GM12891 (cell line): ENCODE data around the gene CNTN5. TPM values are rescaled to one million over a fixed set of nuclear protein-coding genes. Genes with fewer than 3 reads are reported as not detected.

Experiments
- DNase-seq: peaks from one replicate; pipeline ENCODE4 v3.0.0; 2011; ENCODE audit warnings: low spot score; ENCODE audit not compliant: insufficient read length
- FAIRE-seq: peaks from 2 replicates; lab custom pipeline; 2011; peaks lifted over from hg19 to GRCh38; lab: Jason Lieb, UNC
- PAX5 ChIP-seq: IDR thresholded peaks from 2 replicates; pipeline ENCODE4 v1.6.1; 2011; ENCODE audit warnings: low read length, moderate library complexity, mild to moderate bottlenecking; ENCODE audit not compliant: insufficient read depth, severe bottlenecking
- POLR2A ChIP-seq: IDR thresholded peaks from 2 replicates; pipeline ENCODE4 v1.6.1; 2011; ENCODE audit warnings: low read depth, low read length, control low read depth
- POLR2AphosphoS5 ChIP-seq: IDR thresholded peaks from 2 replicates; pipeline ENCODE4 v1.6.1; 2011; ENCODE audit warnings: low read depth, low read length, control low read depth
- POU2F2 ChIP-seq: IDR thresholded peaks from 2 replicates; pipeline ENCODE4 v1.6.1; 2011; ENCODE audit warnings: low read depth, mild to moderate bottlenecking, control low read depth, low read length, moderate library complexity
- SPI1 ChIP-seq: IDR thresholded peaks from 2 replicates; pipeline ENCODE4 v1.6.1; 2011; ENCODE audit warnings: low read depth, low read length, control low read depth
- TAF1 ChIP-seq: IDR thresholded peaks from 2 replicates; pipeline ENCODE4 v1.6.1; 2011; ENCODE audit warnings: low read depth, low read length, control low read depth
- polyA plus RNA-seq: library from polyadenylated mRNA; unstranded; fragments of >200 nt; gene quantifications from one replicate; pipeline ENCODE4 v1.2.1, GENCODE V29; 2012; ENCODE audit warnings: low read depth, missing spikeins, inconsistent platforms; ENCODE audit not compliant: missing spikeins

Gene CNTN5
- not detected for polyA plus RNA-seq

DNA sequence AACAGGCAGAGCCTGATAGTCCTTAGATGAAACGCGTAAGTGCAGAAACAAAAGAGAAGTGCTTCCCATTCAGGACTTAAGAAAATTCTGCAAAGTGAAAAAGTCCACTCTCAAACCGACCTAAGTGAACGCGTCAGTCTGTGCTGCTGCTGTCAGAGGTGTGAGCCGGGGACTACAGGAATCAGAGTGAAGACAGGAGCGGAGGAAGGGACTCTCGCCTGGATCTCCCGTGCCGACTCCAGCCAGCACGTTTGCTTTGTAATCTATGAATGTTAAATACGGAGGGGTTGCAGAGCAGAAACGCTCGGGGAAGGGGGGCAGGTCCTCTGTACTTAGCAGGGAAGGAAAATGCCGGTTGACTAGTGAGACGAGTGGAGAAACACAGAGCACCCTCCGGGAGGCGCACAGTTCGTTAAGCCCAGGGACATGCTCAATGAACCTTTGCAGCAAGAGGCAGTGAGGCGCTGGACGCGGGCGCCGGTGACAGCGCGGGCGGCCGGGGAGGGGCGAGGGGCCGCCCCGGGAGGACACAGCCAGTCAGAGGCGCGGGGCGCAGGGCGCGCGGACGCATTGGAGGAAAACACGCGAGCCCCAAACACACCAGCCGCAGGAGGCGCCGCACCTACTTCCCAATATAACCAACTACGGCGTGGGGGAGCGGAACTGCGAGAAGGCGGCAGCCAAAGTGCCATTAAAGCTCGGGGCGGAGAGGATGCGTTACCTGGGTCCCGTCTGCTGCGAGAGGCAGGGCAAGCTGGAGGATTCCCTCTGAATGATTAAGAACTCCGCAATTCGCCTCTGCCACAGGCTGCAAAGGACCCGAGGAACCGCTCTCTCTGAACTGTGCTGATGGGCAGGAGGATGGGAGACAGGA lies at the start of gene CNTN5:
TSS of gene CNTN5 (plus strand) at position 598 of the 874 bp plus-strand sequence.
- no peak for DNase-seq
- FAIRE-seq = no peak
- TF ChIP-seq POLR2AphosphoS5 = no peak
- TF ChIP-seq POLR2A = no peak
- TF ChIP-seq POU2F2 = no peak
- no peak for TF ChIP-seq PAX5
- no peak for TF ChIP-seq TAF1
- no peak for TF ChIP-seq SPI1

DNA sequence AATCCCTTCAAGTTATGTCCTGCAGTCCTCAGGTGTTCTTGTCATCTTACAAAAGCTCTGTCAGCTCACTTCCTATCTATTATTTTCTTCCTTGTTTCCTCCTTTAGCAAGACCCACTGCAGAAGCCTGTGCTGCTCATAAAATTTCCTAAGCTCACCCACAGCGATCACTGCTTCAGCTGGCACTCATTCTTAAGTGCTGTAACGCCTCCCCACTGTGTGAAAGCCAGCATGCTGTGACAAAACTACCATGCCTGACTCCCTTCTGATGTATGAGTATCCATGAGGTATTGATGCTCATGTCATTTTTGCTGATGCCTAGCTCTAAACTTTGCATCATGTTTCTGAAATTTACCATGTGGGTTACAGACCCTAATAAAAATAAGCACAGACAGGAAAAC lies 41.5 kb upstream of the CNTN5 start:
- no peak for DNase-seq
- TF ChIP-seq POLR2A (no peak), SPI1 (no peak), POU2F2 (no peak), PAX5 (no peak), TAF1 (no peak), POLR2AphosphoS5 (no peak)

DNA sequence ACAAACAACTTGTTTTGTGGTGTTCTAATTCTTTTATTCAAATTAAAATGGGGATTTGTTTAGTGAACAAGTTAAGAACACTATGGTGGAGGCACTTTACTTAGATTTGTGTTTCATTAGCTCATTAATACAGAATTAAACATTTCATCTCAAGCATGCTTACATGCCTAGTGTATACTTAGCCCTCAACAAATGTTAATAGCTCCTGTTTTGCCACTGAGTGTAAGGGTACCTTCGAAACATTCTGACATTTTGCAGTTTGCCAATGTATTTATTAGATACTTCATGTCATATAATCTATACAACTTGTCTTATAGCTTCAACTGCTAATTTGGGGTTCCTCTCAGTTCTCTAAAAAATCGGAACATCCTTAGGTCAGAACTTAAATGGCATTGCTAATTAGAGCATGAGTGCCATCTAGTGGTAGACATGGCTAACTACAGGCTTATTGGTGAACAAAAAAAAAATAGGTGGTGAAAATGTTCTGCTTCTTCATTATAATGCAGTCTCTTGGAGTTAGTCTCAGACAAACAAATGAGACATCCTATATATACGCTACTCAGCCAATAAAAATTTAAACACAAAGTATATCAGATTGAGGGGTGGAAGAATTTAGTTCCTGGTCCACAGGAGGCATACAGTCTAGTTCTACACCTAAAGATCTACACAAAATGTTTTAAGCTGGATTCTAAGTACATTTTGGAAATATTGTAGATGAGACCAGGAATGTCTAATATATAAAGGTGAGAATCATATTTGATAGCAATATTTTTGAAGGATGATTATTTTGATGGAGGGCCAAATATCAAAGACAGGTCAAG lies 4.9 kb upstream of the CNTN5 start:
- TF ChIP-seq SPI1 (peak; percentile 38; the same call in 1 of the 2 replicates), POU2F2 (no peak), PAX5 (no peak)
- peak; percentile 85 for FAIRE-seq
- DNase-seq = peak; percentile 9

More for the DNA sequence above, 41.5 kb upstream of the CNTN5 start:
- FAIRE-seq = no peak

DNA sequence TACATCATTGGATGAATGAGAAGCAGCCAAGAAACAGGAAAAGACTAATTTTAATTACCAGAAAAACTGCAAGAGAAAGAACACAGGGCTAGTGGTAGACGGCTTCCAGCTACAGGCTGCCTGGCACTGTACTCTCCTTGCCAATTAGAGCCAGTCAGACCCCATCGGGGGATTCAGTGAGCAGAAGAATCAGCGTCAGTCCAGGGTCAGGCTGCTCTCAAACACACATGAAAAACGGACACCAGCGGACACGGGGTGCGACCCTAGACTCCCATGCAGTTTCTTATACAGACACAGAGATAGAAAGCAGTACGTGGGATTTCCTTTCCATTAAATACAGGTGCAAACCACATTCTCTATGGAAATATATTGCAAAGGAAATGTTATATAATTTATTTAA lies 1.1 kb upstream of the CNTN5 start:
- no peak for TF ChIP-seq TAF1
- TF ChIP-seq POLR2AphosphoS5 = no peak
- no peak for TF ChIP-seq POU2F2
- TF ChIP-seq PAX5 = no peak
- no peak for TF ChIP-seq SPI1
- TF ChIP-seq POLR2A = no peak
- FAIRE-seq (no peak), DNase-seq (no peak)

DNA sequence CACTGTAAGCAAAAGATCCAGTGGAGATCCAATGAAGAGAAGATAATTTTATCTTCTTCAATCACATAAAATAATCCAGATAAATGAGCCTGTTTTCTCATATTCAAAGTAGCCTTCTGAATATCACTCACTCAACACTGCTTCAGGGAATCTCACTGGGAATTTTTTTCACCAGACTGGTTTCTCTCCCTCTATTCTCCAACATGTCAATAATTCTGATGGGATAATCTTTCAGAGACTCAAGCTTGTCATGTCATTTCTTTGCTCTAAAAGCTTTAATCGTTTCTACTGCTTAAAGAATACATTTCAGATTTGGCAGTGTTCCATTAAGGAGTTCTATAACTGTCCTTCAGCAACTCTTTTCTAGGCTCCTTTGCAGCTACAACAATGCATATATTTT lies 16.3 kb downstream of the CNTN5 start:
- TF ChIP-seq POLR2AphosphoS5 = no peak
- DNase-seq (no peak), FAIRE-seq (no peak)

DNA sequence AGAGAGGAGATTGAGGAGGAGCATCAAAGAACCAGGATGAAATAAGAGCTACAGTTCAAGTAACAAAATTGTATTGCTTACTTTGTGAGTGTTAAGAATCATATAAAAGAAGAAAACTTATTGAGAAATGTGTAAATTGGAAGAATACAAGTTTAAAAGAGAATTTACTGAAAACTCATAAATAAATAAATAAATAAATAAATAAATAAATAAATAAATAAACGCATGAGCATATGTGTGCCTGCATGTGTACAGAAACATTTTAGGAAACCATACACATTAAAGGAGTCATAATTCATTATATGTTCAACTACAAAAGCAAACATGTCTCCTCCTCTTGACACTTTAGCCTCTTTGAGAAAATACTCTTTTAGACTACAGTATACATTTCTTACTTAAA lies 42.6 kb downstream of the CNTN5 start:
- FAIRE-seq = no peak
- no peak for DNase-seq
- TF ChIP-seq TAF1 (no peak), POLR2A (no peak), POU2F2 (no peak), SPI1 (no peak), PAX5 (no peak), POLR2AphosphoS5 (no peak)

DNA sequence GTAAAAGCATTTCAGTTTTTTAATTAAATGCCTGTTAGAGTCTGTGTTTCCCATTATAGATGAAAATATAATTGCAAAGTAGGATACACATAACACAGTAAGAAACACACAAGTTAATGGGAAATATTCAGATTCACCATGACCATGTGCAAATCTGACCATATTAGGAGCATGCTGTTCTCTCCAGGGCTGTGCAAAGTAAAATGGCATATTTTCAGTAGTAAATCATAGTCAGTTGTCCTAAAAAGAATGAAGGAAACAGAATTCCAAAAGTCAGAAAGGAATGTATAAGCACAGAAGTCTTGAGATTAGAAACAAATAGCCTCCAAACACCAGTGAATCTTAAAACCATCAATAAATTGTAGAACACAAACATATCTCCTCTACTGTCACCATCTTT lies 44.4 kb downstream of the CNTN5 start:
- TF ChIP-seq SPI1 (no peak), POU2F2 (no peak), PAX5 (no peak), POLR2A (no peak), TAF1 (no peak), POLR2AphosphoS5 (no peak)
- FAIRE-seq = no peak

DNA sequence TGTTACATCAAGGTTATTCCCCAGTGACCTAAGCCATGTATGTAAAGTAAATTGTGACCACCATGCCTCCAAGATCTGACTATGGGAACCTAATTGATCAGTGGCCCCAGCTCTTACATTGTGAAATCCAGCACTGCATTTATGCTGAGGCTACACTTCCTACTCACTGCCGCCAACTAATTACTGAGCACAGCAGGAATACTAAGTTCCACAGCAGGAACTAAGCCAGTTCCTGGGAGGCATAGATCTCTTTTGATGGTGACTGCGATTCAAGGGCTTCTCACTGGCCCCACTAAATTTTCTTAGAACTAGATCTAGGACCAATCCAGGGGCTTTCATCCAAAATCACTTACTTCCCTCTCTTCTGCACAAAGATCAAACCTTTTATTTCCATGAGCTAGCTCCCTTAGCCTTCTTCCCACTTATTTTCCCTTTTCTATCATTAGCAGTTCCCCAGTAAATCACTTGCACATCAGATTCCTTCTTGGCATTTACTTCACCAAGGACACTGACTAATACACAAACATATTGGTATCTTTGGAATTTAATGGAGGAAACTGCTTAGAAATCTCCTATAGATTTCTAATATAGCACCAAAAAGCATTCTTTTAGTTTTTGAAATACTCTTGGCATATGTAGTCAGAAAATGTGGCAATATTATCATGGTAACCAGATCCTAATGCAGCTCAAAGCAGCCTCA lies 46.0 kb downstream of the CNTN5 start:
- FAIRE-seq = no peak
- no peak for DNase-seq
- TF ChIP-seq PAX5 (no peak), SPI1 (no peak), POU2F2 (no peak), POLR2A (no peak), POLR2AphosphoS5 (no peak), TAF1 (no peak)

More for the DNA sequence above, 44.4 kb downstream of the CNTN5 start:
- DNase-seq = no peak

DNA sequence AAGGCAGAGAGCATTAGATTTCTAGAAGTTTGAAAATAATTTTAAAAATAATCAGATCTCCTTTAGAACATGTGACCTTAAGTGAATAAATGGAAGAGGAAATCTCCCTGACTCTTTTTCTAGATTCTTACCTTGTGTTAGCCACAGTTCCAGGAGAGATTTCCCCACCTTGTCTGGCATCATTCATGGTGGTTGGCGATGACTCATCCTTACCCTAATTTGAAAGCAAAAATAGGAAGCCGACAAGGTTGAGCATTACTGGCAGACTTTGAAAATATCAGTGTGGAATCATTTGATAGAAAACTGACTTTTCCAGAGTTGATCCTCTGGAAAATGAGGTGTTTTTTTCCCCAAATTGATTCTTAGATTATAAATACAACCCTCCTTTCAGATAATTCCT lies 48.1 kb downstream of the CNTN5 start:
- DNase-seq (no peak), FAIRE-seq (no peak)
- TF ChIP-seq PAX5 = no peak
- no peak for TF ChIP-seq POLR2AphosphoS5
- no peak for TF ChIP-seq POLR2A
- TF ChIP-seq SPI1 = no peak
- no peak for TF ChIP-seq TAF1
- TF ChIP-seq POU2F2 = no peak
